SH-SY5Y (cell line): ENCODE results near the gene ACTRT3.

Source experiments
- GATA2 ChIP-seq: IDR thresholded peaks from 2 replicates; pipeline ENCODE4 v1.6.1; 2011; ENCODE audit warnings: mild to moderate bottlenecking, low read depth, low read length
- GATA3 ChIP-seq: IDR thresholded peaks from 2 replicates; pipeline ENCODE4 v1.6.1; 2011; ENCODE audit warnings: low read depth, mild to moderate bottlenecking, low read length, moderate library complexity

The ACTRT3 gene

DNA sequence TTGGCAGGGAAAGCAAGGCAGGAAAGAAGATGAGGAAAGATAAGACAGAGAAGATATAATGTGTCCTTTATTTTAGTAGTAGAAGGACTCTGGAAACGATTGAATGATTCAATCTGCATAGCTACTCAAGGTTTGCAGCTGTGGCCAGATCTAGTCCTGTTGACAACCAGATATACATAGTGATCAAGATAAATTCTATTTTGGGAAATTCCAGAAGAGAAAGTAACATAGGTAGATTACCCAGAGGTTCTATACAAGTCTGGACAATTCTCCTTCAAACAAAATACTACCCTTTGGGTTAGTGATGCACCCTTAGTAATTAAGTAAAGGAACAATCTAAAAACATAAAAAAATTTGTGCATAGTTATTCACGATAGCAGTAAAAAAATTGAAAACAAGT, 13.9 kb downstream of the ACTRT3 start:
- TF ChIP-seq GATA2, result no peak
- TF ChIP-seq GATA3, result no peak

DNA sequence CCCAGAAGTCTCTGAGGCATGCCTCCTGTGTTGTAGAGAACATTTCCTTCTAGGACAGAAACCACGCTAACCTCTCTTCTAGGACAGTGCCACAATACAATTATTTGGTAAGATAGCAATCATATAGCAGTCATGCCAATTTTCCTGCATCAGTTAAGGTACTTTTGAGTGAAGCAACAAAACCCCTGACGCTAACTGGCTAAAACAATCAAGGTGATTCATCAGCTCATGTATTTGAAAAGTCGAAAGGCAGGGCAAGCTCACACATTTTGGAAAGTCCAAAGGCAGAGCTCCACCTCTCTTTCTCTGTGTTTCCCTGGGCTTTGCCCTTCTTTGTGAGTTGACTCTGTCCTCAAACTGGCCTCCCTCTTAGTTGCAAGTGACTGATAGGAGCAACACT, 14.7 kb downstream of the ACTRT3 start:
- TF ChIP-seq GATA3 (no peak), GATA2 (no peak)

DNA sequence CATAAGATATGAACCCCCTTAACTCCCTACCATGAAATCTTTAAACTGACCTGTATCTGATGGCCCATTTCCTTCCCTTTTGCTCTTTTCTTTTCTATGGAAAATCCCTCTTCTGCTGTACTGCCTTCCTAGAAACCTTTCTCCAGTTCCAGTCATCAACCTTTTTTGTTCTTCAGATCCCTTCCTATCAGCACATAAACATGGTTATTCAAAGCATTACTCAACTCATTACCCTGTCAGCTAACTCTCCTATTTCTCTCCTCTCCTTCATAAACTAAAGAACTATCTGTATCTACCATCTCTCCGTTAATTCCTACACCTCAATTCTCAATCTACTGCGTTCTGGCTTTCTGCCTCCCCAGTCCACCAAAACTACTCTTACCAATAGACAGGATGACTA, 17.5 kb downstream of the ACTRT3 start:
- TF ChIP-seq GATA2, result no peak
- TF ChIP-seq GATA3, result no peak

DNA sequence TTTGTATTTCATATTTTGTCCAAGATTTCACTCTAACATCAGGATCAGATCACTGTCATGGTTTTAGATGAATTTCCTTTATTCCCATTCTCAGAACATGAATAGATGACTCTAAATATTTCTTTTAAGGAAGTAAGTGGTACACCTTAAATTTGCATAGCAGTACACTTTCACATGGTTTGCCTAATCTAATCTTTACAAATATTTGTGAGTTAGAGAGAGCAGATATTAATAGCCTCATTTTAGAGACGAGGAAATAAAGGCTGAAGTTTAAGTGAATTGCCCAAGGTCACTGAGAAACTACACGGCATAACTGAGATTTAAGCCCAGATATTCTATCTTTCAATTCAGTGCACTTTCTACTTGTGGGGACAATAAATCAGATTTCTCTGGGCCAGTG, 18.7 kb downstream of the ACTRT3 start:
- TF ChIP-seq GATA2, result no peak
- TF ChIP-seq GATA3, result no peak

DNA sequence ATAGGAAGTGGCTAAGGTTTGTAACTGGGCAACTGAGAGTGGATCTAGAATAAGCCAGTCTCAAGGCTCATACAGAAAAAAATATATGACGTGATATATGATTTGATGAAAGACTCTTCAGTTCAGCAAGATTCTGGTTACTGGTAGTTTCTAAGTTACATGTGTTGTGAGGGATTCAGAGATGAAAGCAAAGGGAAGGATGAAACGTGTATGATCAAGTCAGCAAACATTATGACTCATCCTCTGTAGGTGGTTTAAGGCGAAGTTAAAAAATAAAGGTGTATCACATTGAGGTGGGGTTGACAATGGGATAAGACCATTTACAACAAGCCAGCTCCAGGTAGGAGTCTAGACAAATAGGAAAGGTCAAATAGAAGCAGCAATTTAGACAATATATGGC, 20.7 kb downstream of the ACTRT3 start:
- TF ChIP-seq GATA3 (no peak), GATA2 (no peak)

DNA sequence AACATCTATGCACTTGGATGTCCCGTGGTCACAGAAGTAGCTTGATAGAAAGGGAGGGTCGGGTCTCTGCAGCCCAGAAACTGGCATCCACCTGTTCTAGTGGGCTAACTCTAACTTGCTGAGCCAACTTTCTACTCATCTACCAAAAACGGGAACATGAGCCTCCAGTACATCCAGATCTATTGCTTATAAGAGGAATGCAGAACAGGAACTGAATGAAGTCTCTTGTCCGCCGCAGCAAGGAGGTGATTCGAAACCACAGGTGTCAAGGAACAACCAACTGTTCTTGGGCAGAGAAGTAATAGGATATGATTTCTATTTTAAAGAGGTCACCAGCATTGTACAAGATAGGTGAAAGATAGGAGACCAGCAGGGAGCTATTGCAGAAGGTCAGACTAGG, 22.4 kb downstream of the ACTRT3 start:
- TF ChIP-seq GATA3 (no peak), GATA2 (no peak)

DNA sequence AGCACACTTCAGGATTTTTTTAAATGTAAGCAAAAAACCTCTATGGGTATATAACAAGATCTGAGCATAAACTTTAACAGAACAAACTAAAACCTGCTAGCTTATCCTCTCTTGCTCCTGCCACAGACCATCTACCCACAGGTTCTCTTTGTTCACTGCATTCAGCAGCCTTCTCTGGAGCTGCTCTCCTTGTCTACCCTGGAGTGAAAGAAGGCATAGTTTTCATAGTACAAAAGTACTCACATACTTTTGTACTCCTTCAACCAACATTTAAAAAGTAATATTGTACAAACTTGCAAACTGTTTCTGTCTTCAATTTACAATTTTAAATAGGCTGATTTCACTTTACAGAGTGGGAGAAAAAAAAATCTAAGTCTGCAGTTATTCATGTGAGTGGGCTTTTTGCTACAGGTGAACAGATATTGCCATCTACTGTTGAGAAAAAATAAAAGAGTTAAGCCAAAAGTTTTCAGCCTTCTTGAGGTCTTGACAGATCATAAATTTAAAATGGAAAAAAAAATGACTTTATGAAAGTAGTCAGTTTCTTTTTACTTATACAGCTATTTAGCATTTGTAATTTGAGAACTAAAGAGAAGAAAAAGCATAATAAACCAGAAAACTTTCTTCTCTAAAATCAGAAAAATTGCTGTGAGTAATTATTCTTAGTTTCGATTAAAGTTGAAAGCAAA, 24.9 kb downstream of the ACTRT3 start:
- TF ChIP-seq GATA3 (no peak), GATA2 (no peak)

DNA sequence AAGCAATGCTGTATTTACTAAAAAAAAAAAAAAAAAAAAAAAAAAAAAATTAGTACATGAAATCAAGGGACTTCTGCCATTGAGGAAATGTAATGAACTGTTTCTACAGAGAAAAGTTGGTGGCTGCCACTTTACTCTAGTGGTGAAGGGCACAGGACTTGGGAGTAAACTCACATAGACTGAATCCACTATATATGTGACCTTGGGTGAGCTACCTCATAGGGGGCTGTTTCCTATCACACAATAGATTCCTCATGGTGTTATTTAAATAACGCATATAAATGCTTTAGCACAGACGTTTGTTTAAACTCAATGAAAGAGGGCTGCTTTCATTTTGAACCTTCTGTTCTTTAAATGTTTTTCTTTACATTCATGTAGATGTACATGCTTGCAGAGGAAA, 30.3 kb downstream of the ACTRT3 start:
- TF ChIP-seq GATA3 (no peak), GATA2 (no peak)

DNA sequence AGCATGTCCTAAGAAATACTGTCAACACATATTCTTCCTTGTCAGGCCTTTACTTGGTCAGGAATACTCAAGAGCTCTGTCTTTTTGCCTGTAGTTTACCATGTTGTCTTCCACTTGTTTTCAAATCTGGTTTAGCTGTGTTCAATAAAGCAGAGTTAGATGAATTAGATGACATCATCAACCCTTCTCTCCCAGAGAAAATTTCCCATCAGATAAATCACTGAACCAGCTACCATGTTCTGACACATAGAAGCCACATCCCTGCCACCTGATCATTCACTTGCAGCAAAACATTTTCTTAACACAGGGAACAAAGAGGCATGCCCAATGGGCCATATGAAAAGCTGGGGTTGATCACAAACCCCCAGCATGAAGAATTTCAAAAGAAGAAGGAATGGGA, 46.6 kb downstream of the ACTRT3 start:
- TF ChIP-seq GATA3 (no peak), GATA2 (no peak)
